Psoas muscle (tissue), 8 donors: ENCODE measurements around the gene RARA. TPM values are rescaled to one million over a fixed set of nuclear protein-coding genes. Genes with fewer than 3 reads are reported as not detected.

Experiments
- ATAC-seq, 4 donors: fragments of 200-7000 bp; cut with Tn5 transposase; one replicate each; pipeline ENCODE4 v1.9.1; 2020; ENCODE audit warnings: moderate library complexity in 3 of 4, mild to moderate bottlenecking in 2 of 4
- DNase-seq, 2 donors: peaks; one replicate each; pipeline ENCODE4 v3.0.0-alpha.2; 2020
- H3K27ac ChIP-seq: fragments of 200-600 bp; one replicate; pipeline ENCODE4 v1.8.0; 2022
- H3K27me3 ChIP-seq, 3 donors: fragments of 200-600 bp in 1 of 3; one replicate each; pipeline versions ENCODE4 v1.6.1 to v1.8.0; 2013 to 2022; ENCODE audit warnings: low read length in 2 of 3, mild to moderate bottlenecking in 2 of 3, moderate library complexity in 1 of 3; ENCODE audit not compliant: insufficient read depth in 3 of 3
- H3K36me3 ChIP-seq, 2 donors: fragments of 200-600 bp in 1 of 2; one replicate each; pipeline versions ENCODE4 v1.6.1 to v1.8.0; 2013 to 2022; ENCODE audit warnings: low read depth in 1 of 2, mild to moderate bottlenecking in 1 of 2, moderate library complexity in 1 of 2; ENCODE audit not compliant: insufficient read depth in 1 of 2
- H3K4me1 ChIP-seq: fragments of 200-600 bp; one replicate; pipeline ENCODE4 v1.8.0; 2022
- H3K4me3 ChIP-seq: fragments of 200-600 bp; one replicate; pipeline ENCODE4 v1.8.0; 2022; ENCODE audit warnings: mild to moderate bottlenecking
- H3K9me3 ChIP-seq: fragments of 200-600 bp; one replicate; pipeline ENCODE4 v1.8.0; 2022
- CTCF ChIP-seq: fragments of 200-600 bp; IDR thresholded peaks from one replicate; pipeline ENCODE4 v1.8.0; 2022; ENCODE audit warnings: antibody characterized with exemption
- whole genome bisulfite sequencing, 3 donors: extraction: QIAGEN DNeasy Blood & Tissue Kit; methylation state at CpG; one replicate each; pipeline versions ENCODE4 v1.1.6 to v1.1.7; 2013; 5-methylcytosine and 5-hydroxymethylcytosine counted together
- intact Hi-C, 2 donors: fragments of 100-400 bp; cut with DNase I; formaldehyde crosslinking; loops; one replicate each; pipeline versions ENCODE4 v1.11.0 to v1.14.2; 2022
- polyA plus RNA-seq, 3 donors: library from polyadenylated mRNA; stranded (reverse); fragments of 200-250 nt; gene quantifications; one replicate each; pipeline ENCODE4 v1.2.3, GENCODE V29; 2013
- total RNA-seq, 4 donors: library from RNA; stranded (reverse); fragmentation: NEBNext Ultra II Directional in 2 of 4; extraction: Animal tissue kit (Norgen Biotek cat#: 25700) in 2 of 4; gene quantifications; one replicate each; pipeline versions ENCODE4 v1.2.1 to v1.2.4, GENCODE V29; 2021 to 2023
- donor health status: healthy with polysubstance abuse.
- donor health status: DM: no; HTN: no; CAD: no; lungs with moderate emphysema.
- donor health status: Bipolar disorder and iron deficiency.
- donor health status: healthy.
- donor health status: DM: yes; HTN: yes; CAD: no.
- donor health status: DM: no; HTN: no; CAD: no.
- donor health status: DM: no; HTN: no; CAD: no.
- donor health status: DM: yes; HTN: yes; CAD: no.

The RARA gene
- total and polyA plus RNA-seq, 7 donors = 15.0 to 76.9 (median 41.6) TPM

- intact Hi-C loops = no loop called here
- no peak overlapping the region for H3K4me3 ChIP-seq
- peak overlapping the region; percentile 97 for H3K27ac ChIP-seq
- no peak for TF ChIP-seq CTCF
- H3K36me3 ChIP-seq = peaks cover 0 to 15% of the 10 kb centered on the region in 2 donors
- H3K4me1 ChIP-seq = peaks cover 97% of the 10 kb centered on the region
- 85 to 90% (median 90%) methylated on average over 2 of the region's 2 CpGs for whole genome bisulfite sequencing, 3 donors
- no peaks in the 10 kb centered on the region for H3K9me3 ChIP-seq
- ATAC-seq (no peak), DNase-seq (no peak)
- no peaks in the 10 kb centered on the region for H3K27me3 ChIP-seq
Measured at GRCh38 chr17:40328386-40328766, 19.4 kb downstream of the RARA start.

- WGBS, 3 donors = 30 to 41% (median 31%) methylated on average over 11 of the region's 11 CpGs
Measured at GRCh38 chr17:40329839-40330794, 21.1 kb downstream of the RARA start.

GRCh38 chr17:40330850-40331470, 22.0 kb downstream of the RARA start:
- Histone ChIP-seq H3K36me3 (peaks cover 0 to 15% of the 10 kb centered on the region in 2 donors), H3K4me3 (peak overlapping the region; percentile 52), H3K4me1 (peaks cover 100% of the 10 kb centered on the region), H3K27me3 (no peaks in the 10 kb centered on the region), H3K9me3 (no peaks in the 10 kb centered on the region), H3K27ac (peak overlapping the region; percentile 97)
- intact Hi-C loops = no loop called here
- DNase-seq = peak in 1 of 2 donors; percentile 56
- TF ChIP-seq CTCF = no peak
- 76 to 87% (median 78%) methylated on average over 10 of the region's 10 CpGs for WGBS, 3 donors
- no peak for ATAC-seq

More at GRCh38 chr17:40329839-40330794, 21.1 kb downstream of the RARA start:
- ATAC-seq (peak in 3 of 4 donors; percentile 7 to 30 (median 22)), DNase-seq (peak in 1 of 2 donors; percentile 84)
- no peaks in the 10 kb centered on the region for H3K27me3 ChIP-seq
- peaks cover 100% of the 10 kb centered on the region for H3K4me1 ChIP-seq
- H3K4me3 ChIP-seq = peak overlapping the region; percentile 52
- H3K36me3 ChIP-seq = peaks cover 0 to 15% of the 10 kb centered on the region in 2 donors
- intact Hi-C loops = no loop called here
- no peak for TF ChIP-seq CTCF
- H3K27ac ChIP-seq = peak overlapping the region; percentile 97
- H3K9me3 ChIP-seq = no peaks in the 10 kb centered on the region

GRCh38 chr17:40331743-40332641, 23.0 kb downstream of the RARA start:
- intact Hi-C loops = no loop called here

More at GRCh38 chr17:40331743-40332641, 23.0 kb downstream of the RARA start:
- no peaks in the 10 kb centered on the region for H3K27me3 ChIP-seq
- H3K4me1 ChIP-seq = peaks cover 100% of the 10 kb centered on the region
- peak overlapping the region; percentile 52 for H3K4me3 ChIP-seq
- 5 to 7% (median 6%) methylated on average over 16 to 22 of the region's 22 CpGs for whole genome bisulfite sequencing, 3 donors
- DNase-seq = peak; percentile 93 to 95
- peaks cover 0 to 15% of the 10 kb centered on the region in 2 donors for H3K36me3 ChIP-seq
- TF ChIP-seq CTCF = peak; percentile 13
- peak overlapping the region; percentile 97 for H3K27ac ChIP-seq
- H3K9me3 ChIP-seq = no peaks in the 10 kb centered on the region
- peak; percentile 84 to 90 (median 86) for ATAC-seq
